Muscle of back (tissue), 11 donors: ENCODE measurements around the gene ANKRD28. TPM values are rescaled to one million over a fixed set of nuclear protein-coding genes. Genes with fewer than 3 reads are reported as not detected.
A peak's percentile ranks its signal among the peaks of the same experiment; 100 is the strongest.
"Not testable (repeated sequence)": the region's sequence is repeated elsewhere in the genome, so short reads cannot be mapped to it uniquely, and the experiment has no call there.

Source experiments
- DNase-seq, 3 donors: peaks; one replicate each; pipeline versions ENCODE4 v3.0.0 to v3.0.0-alpha.2; 2013
- polyA plus RNA-seq, 10 donors: library from polyadenylated mRNA; unstranded; fragments of 120-200 nt; gene quantifications; one replicate each; pipeline ENCODE4 v1.2.1, GENCODE V29; 2013; ENCODE audit not compliant: insufficient read length in 10 of 10

ANKRD28 gene
- polyA plus RNA-seq, 10 donors = 16.7 to 38.9 (median 27.5) TPM

DNA sequence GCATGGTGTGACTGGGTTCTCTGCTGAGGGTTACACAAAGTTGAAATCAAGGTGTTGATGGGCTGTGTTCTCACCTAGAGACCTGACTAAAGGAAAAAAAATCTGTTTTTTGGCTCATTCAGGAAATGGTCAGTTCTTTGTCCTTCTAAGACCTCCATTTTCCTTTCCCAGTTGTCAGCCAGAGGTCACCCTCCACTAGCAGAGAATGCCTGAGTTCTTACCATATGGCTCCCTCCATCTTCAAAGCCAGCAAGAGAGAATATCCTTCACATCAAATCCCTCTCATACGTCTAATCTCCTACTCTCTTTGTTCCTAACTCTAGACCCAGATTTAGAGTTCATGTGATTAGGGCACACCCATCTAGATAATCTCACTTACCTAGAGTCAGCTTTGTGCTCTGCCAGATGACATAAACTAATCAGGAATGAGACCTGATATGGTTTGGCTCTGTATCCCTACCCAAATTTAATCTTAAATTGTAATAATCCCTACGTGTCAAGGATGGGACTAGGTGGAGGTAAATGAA, 19.4 kb downstream of the ANKRD28 start:
- no peak for DNase-seq

DNA sequence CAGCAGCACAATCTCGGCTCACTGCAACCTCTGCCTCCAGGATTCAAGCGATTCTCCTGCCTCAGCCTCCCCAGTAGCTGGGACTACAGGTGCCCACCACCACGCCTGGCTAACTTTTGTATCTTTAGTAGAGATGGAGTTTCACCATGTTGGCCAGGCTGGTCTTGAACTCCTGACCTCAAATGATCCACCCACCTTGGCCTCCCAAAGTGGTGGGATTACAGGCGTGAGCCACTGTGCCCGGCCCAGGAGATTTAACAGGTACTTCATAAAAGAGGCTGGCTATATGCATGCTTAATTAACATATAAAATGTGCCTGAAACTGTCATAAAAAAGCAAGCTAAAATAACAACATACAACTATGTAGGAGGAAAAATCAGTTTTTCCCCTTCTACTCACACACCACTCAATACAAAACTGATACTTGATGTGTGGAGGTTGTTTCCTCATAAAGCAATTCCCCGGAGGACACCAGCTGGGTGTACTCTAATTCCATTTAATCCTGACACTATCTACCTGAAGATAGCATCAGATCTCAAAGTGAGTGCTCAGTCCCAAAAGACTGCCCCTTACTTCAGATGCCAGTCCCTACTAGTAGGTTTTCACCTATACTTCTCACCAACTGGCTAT, 22.7 kb downstream of the ANKRD28 start:
- DNase-seq = not testable (repeated sequence)

DNA sequence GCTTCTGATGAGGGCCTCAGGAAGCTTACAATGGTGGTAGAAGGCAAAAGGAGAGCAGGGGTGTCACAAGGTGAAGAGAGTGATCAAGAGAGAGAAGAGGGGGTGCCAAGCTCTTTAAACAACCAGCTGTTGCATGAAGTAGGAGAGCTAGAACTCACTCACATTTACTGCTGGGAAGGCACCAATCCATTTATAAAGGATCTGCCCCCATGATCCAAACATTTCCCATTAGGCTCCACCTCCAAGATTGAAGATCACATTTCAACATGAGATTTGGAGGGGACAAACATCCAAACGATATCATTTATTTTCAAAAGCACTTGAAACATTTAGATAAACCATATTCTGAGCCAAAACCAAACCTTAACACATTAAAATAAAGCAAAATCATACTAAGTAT, 26.3 kb downstream of the ANKRD28 start:
- no peak for DNase-seq

DNA sequence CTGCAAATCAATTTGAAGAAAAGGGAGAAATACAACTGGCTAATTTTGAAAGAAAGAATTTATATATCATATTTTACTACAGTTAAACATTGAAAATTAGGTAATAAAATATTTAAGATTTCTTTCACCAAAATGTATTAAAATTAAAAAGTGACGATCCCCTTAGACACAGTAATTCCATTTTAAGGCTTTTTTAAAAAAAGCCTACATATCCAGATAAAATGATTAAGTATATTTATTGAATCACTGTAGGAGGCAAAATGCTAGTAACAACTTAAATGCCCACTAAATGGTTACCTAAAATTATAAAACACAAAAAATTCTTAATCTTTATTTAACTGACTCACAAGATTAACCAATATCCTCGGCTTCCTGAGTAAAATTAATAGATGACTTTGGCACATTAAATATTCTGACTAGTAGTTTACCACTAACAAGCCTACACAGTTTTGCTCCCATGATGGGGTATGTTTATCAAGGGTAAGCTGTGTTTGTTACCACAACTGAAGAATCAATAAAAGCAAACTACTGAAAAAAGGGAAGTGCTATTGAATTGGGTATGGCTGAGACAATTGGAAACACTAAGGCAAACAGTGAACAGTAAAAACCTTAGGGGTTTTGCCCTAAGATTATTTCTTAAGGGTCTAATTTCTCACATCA, 28.4 kb downstream of the ANKRD28 start:
- no peak for DNase-seq

DNA sequence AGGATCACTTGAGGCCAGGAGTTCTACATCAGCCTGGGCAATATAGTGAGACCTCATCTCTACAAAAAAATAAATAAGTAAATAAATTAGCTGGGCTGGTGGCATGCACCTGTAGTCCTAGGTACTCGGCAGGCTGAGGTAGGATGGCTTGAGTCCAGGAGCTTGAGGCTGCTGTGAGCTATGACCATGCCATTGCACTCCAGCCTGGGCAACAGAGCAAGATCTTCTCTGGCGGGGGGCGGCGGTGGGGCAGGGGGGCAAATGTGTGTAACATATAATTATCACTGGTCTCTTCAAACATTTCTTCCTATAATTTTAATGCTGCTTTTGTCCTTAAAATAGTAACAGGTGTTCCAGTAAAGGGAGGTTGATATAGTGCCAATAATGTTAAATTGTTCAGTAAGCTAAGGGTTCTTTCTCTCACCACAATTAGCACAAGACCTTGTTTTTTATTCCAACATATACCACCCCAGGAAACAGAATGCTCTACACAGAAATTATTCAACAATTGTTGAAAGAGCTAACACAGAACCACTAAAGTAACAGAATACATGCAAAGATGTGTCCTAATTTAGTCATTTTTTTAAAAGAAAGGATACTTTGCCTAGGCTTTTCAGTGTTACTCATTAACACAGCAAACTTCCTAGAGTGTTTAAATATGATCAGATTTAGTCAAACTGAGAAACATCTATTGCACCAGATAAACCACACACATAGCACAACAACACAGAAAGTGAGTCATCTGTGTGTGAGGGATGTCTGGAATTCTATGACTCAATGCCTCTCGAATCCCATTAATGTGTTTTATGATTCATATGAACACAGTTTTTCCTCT, 29.1 kb downstream of the ANKRD28 start:
- DNase-seq = peak; percentile 26 to 92 (median 55)

DNA sequence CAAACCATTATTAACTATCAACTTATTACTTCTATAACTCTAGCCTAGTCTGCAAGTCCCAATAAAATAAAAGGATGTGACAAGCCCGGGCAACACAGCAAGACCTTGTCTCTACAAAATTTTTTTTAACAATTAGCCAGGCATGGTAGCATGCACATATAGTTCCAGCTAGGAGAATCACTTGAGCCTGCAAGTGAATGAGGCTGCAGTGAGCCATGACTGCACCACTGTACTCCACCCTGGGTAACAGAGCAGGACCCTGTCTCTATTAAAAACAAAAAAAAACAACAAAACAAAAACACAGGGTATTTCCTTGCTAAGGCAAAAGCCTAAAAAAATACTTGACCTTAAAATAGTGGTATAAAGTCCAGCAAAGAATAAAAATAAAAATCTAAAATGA, 31.4 kb downstream of the ANKRD28 start:
- no peak for DNase-seq

DNA sequence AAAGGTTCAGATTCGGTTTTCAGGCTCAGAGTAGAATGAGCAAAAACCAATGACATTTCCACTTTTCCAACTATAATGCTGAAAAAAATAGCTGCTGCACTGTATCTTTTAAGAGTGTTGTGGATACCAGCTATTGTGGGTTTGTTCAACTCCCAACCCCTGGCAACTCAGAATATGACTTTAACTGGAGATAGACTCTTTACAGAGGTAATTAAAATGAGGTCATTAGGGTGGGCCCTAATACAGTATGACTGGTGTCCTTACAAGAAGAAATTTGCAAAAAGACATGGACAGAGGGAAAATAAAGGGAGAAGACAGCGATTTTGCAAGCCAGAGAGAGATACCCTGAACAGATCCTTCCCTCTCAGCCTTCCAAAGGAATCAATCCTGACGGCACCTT, 39.5 kb downstream of the ANKRD28 start:
- no peak for DNase-seq

DNA sequence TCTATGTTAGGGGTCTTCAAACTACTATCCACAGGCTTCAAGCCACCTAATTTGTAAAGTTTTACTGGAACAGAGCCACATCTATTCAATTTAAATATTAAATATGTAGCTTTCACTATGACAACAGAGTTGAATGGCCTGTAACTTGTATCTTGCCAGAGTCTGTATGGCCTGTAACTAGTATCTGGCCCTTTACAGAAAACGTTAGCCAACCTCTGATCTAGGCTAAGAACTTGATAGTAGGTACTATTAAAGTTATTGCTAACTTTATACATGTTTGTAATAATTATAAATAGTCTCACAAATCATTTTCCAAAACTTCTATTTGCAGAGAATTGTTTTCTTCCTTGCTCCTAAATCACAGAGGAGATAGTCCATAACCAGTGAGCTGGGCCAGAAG, 40.0 kb downstream of the ANKRD28 start:
- DNase-seq = no peak

DNA sequence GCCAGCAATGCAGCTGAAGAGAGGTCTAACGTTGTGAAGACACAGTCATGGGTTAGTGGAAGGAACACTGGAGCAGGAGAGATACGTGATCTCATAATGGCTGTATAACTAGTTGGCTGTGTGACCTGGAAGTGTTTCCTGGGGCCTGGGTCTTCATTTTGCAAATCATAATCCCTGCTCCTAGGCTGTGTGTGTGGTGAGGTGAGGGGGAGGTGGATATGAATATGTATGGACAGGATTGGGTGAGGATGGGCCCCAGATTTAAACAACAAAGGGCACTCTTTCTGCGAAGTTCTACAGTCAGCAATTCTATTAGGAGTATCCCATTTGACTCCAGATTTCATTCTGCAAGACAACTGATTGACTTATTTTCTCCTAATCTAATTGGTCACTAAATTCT, 41.3 kb downstream of the ANKRD28 start:
- DNase-seq = no peak

DNA sequence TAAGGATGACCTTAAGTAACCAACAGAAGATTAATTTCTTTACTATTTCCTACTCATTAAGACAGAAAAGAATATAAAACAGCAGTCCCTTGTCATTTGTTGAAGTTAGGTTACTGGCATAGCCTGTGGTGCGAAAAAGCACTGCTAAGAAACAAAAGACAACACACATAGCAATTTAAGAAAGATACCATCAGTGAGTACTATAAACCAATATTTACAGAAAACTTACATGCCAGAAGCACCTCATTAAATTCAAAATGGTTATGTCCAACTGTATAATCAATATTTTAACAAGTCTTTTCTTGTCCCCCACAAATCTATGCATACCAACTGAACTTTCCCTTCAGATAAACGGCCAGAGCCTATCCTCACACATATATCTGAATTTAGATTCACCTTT, 42.0 kb downstream of the ANKRD28 start:
- DNase-seq = no peak

DNA sequence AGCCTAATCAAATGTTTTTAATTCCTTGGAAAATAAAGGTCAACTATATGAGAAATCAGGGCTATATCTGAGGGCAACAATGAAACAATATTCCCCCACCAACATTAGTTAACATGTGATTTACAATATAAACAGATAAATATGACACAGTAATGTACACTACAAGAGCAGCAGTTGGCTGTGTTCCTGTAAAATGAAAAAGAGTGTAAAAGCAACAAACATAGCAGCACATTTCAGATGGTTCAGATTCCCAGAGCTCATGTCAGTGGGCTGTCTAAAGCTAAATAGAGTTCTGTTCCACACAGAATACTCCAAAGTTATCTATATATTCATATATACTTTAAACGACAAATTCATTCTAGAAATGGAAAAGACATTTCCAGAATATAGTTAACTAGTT, 42.6 kb downstream of the ANKRD28 start:
- DNase-seq = no peak

DNA sequence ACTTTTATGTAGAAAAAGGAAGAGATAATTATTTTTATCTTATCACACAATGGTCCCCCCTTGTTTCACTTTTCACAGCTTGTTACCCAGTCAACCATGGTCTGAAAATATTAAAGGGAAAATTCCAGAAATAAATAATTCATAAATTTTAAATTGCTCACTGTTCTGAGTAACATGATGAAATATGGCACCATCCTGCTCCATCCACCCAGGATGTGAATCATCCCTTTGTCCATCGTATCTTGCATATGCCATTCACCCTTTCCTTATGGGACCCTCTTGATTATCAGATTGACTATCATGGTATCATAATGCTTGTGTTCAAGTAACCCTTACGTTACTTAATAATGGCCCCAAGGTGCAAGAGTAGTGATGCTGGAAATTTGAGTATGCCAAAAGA, 43.7 kb downstream of the ANKRD28 start:
- no peak for DNase-seq

DNA sequence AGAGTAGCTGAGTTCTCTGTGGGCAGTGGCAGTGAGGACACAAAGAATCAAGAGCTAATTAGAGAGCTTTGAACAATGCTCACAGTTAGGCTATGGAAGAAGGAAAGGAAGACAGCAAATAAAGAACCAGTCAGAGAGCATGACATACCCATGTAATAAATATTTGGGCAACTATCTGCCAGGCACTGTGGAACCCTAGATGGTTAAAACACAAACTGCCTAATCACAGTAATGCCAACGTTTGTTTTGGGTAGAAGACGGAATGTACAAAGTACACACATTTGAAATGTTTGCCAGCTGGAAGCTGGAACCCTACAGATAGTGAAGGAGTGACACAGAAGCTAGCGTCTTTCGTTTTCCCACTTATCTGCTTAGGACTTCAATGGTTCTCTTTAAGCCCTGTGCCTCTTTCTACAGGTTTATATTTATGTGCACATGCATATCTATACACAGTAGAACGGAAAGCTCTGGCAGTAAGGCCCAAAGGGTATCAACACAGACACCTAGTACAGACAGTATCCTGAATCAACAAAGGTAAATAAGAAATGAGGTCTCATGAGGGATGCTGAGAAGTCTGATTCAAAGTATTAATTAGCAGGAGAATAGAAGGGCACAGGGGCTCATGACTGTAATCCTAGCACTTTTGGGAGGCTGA, 44.6 kb downstream of the ANKRD28 start:
- DNase-seq = no peak

DNA sequence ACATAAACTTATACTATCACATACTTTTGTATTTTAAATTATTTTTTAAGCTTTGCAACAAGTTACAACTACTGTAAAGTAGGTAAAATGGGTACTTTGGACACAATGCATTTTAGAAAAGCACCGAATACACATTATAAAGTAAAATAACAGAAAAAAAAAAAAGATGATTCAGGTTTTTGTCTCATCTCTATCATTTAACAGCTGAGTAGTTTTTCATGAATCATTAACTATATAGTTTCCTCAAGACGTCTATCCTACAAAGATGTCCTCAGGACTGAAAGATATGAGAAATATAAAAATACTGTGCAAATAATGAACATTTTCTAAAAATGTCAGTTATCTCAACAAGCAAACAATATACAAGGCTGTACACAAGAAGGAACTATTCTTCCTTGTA, 46.9 kb downstream of the ANKRD28 start:
- DNase-seq = no peak

DNA sequence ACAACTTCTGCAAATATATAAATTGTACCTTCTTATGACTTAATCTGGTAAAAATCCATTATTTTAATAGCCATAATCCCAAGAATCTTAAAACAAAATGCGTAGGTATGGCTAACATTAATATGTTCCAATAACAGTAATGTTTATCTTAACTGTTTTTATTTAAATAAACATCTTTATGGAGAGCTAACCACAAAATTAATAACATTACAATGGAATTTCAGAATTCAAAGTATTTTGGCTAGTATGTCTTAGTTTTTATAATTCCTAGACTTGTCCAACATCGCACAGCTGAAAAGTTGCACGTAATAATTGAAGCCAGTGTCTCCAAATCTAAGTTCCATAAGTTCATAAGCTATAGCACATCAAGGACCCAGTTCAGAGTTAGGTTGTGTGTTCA, 47.6 kb downstream of the ANKRD28 start:
- no peak for DNase-seq

DNA sequence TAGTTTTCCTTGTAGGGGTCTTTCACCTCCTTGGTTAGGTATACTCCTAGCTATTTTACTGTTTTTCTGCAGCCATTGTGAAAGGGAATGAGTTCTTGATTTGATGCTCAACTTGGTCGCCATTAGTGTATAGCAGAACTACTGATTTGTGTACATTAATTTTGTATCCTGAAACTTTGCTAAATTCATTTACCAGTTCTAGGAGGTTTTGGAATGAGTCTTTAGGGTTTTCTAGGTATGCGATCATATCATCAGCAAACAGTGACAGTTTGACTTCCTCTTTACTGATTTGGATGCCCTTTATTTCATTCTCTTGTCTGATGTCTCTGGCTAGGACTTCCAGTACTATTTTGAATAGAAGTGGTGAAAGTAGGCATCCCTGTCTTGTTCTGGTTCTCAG, 51.9 kb downstream of the ANKRD28 start:
- DNase-seq = not testable (repeated sequence)

DNA sequence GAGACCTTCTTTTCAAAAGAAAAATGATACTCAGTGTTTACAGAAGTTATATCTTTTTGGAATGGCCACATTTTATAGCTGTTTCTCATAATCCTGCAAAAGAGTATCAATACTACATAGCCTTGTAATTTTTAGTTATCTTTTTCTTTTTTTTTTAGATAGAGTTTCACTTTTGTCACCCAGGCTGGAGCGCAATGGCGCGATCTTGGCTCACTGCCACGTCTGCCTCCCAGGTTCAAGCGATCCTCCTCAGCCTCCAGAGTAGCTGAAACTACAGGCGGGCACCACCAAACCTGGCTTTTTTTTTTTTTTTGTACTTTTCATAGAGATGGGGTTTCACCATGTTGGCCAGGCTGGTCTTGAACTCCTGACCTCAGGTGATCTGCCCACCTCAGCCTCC, 53.6 kb downstream of the ANKRD28 start:
- no peak for DNase-seq

DNA sequence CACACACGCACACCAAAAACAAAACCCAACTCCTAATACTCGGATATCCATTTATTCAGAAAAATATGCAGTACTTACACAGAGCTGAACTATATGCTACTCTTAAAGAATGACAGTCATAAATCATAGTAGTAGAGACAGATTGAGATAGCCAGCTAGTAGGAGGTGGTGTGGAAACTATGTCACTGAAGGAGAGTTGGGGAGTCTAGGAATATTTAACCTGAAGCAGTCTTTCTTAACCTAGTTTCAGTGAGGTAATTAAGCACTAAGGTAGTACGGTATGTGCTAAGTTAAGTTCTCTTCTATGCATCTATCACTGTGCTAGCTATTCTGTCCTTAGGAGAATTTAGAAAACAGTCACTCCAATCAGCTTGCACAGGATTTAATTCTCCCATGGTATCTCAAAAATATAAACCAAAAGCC, 54.2 kb downstream of the ANKRD28 start:
- no peak for DNase-seq

DNA sequence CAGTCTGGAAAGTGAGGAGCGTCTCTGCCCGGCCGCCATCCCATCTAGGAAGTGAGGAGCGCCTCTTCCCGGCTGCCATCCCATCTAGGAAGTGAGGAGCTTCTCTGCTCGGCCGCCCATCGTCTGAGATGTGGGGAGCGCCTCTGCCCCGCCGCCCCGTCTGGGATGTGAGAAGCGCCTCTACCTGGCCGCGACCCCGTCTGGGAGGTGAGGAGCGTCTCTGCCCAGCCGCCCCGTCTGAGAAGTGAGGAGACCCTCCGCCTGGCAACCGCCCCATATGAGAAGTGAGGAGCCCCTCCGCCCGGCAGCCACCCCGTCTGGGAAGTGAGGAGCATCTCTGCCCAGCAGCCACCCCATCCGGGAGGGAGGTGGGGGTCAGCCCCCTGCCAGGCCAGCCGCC, 55.5 kb downstream of the ANKRD28 start:
- not testable (repeated sequence) for DNase-seq

DNA sequence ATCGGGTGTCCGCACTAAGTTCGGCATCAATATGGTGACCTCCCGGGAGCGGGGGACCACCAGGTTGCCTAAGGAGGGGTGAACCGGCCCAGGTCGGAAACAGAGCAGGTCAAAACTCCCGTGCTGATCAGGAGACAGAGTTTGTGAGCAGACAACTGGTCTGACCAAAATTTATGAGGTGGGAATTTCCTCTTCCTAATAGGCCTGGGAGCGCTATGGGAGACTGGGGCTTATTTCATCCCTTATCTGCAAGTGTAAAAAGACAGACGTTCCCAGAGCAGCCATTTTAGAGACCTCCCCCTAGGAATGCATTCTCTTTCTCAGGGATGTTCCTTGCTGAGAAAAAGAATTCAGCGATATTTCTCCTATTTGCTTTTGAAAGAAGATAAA, 59.2 kb downstream of the ANKRD28 start:
- DNase-seq = not testable (repeated sequence)

DNA sequence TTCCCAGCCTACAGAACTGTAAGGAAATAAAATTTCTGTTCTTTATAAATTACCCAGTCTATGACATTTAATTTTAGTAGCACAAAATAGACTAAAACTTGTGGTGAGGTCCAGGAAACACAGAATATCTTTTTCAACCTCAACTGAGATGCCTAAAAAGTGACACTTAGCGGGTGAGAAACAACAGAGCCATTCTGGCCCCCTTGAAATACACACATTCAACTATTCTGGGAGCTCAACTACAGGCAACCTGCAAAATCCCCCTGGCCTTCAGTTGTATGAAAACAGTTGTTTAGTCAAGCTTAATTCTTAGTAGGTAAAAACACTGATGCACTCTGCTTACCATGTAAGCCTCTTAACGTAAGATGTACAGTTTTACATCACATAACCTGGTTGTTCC, 66.8 kb downstream of the ANKRD28 start:
- DNase-seq = no peak

DNA sequence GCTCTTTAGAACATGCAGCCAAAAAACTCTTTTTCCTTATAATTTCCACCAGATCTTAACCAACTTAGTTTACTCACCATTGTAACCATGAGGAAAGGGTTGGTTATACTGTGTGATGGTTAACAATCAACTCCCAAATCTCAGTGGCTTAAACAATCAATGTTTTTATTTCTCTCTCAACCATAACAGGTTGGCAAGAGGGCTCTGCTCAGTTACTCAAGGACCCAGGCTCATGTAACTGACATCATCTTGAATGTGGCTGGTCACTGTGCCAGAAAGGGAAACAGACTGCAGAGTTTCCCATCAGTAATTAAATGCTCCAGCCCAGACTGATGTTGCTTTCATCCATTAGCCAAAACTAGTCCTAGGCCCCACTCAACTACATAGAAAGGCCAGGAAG, 69.0 kb downstream of the ANKRD28 start:
- DNase-seq = no peak
